ENCODE data around the gene AQP4. TPM values are rescaled to one million over a fixed set of nuclear protein-coding genes. Genes with fewer than 3 reads are reported as not detected.

AQP4 gene
- total RNA-seq, 3 donors from 2014 or later (not counting 1 experiment from before 2014, with no cell fraction given): not detected

- Histone ChIP-seq H3K27ac (ENCODE audit: low read length) (no peak overlapping the region), H3K9me3 (ENCODE audit: control insufficient read depth, insufficient read depth, low read length) (peaks cover 8% of the 10 kb centered on the region), H3K36me3 (ENCODE audit: control insufficient read depth, insufficient read depth, low read length) (no peaks in the 10 kb centered on the region), H3K4me1 (ENCODE audit: control insufficient read depth, insufficient read depth, low read length) (no peaks in the 10 kb centered on the region), H3K27me3 (ENCODE audit: control insufficient read depth, insufficient read depth, low read length) (no peaks in the 10 kb centered on the region), H3K4me3 (ENCODE audit: low read length) (no peak overlapping the region)
- no peaks in the 10 kb centered on the region for H3K27me3 Mint-ChIP-seq (ENCODE audit: low read depth in 2 of 2)
- H3K4me3 Mint-ChIP-seq: no peak overlapping the region
- ATAC-seq: no peak
- H3K27ac Mint-ChIP-seq: no peak overlapping the region
- H3K36me3 Mint-ChIP-seq: peaks cover 7% of the 10 kb centered on the region
- peaks cover 6 to 12% of the 10 kb centered on the region in 2 donors for H3K9me3 Mint-ChIP-seq
- no peak for TF ChIP-seq CTCF (IDR thresholded peaks at IDR 0.05)
- 78% methylated on average over 6 of the region's 6 CpGs for WGBS (ENCODE audit: insufficient coverage)
- no peaks in the 10 kb centered on the region for H3K4me1 Mint-ChIP-seq
- no peak for DNase-seq
- intact Hi-C loops (cut with micrococcal nuclease): no loop called here
Observed at GRCh38 chr18:26826656-26827235, 38.8 kb downstream of the AQP4 start.

- Mint-ChIP-seq H3K27ac (no peak overlapping the region), H3K4me1 (no peaks in the 10 kb centered on the region), H3K36me3 (peaks cover 11% of the 10 kb centered on the region), H3K9me3 (peaks cover 12 to 22% of the 10 kb centered on the region in 2 donors), H3K4me3 (no peak overlapping the region), H3K27me3 (ENCODE audit: low read depth in 2 of 2) (no peaks in the 10 kb centered on the region)
- no peak for DNase-seq
- TF ChIP-seq CTCF (IDR thresholded peaks at IDR 0.05): no peak
- no CpG with 5 or more reads among the region's 1 CpG for WGBS (ENCODE audit: insufficient coverage)
- Histone ChIP-seq H3K36me3 (ENCODE audit: control insufficient read depth, insufficient read depth, low read length) (no peaks in the 10 kb centered on the region), H3K4me3 (ENCODE audit: low read length) (no peak overlapping the region), H3K9me3 (ENCODE audit: control insufficient read depth, insufficient read depth, low read length) (peaks cover 5% of the 10 kb centered on the region), H3K27me3 (ENCODE audit: control insufficient read depth, insufficient read depth, low read length) (no peaks in the 10 kb centered on the region), H3K4me1 (ENCODE audit: control insufficient read depth, insufficient read depth, low read length) (no peaks in the 10 kb centered on the region), H3K27ac (ENCODE audit: low read length) (no peak overlapping the region)
- no peak for ATAC-seq
- intact Hi-C loops (cut with micrococcal nuclease): no loop called here
Observed at GRCh38 chr18:26821181-26821580, 44.3 kb downstream of the AQP4 start.

DNA sequence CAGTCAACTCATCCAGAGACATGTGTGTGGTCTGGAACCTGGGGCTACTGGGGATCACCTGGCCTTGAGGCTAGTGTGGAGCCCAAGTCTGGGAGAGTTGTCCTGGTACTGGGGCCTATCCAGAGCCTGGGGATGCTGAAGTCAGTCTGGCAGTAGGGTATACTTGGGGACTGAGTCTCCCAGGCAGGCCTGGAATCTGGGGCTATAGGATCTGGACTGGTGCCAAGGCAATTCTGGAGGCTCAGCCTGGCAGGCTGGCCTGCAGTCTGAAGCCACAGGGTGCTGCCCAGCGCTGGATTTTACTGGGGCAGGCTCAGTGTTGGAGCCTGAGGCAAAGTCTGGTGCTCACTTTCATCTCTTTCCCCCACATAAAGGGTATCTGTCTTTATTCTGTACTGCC lies 46.5 kb downstream of the AQP4 start:
- ATAC-seq: no peak

More for the DNA sequence above, 46.5 kb downstream of the AQP4 start:
- Mint-ChIP-seq H3K27ac (no peak overlapping the region), H3K4me3 (no peak overlapping the region), H3K9me3 (peaks cover 14% of the 10 kb centered on the region in 2 donors), H3K4me1 (no peaks in the 10 kb centered on the region), H3K36me3 (peaks cover 11% of the 10 kb centered on the region), H3K27me3 (ENCODE audit: low read depth in 2 of 2) (no peaks in the 10 kb centered on the region)
- no peaks in the 10 kb centered on the region for H3K36me3 ChIP-seq (ENCODE audit: control insufficient read depth, insufficient read depth, low read length)
- no peaks in the 10 kb centered on the region for H3K27me3 ChIP-seq (ENCODE audit: control insufficient read depth, insufficient read depth, low read length)
- no peak overlapping the region for H3K4me3 ChIP-seq (ENCODE audit: low read length)
- 80% methylated on average over 1 of the region's 1 CpG for whole genome bisulfite sequencing (ENCODE audit: insufficient coverage)
- DNase-seq: no peak
- peaks cover 5% of the 10 kb centered on the region for H3K9me3 ChIP-seq (ENCODE audit: control insufficient read depth, insufficient read depth, low read length)
- no peaks in the 10 kb centered on the region for H3K4me1 ChIP-seq (ENCODE audit: control insufficient read depth, insufficient read depth, low read length)
- intact Hi-C loops (cut with micrococcal nuclease): no loop called here
- H3K27ac ChIP-seq (ENCODE audit: low read length): no peak overlapping the region
- TF ChIP-seq CTCF (IDR thresholded peaks at IDR 0.05): no peak
